ENCODE results near the gene COL16A1.

COL16A1 gene

DNA sequence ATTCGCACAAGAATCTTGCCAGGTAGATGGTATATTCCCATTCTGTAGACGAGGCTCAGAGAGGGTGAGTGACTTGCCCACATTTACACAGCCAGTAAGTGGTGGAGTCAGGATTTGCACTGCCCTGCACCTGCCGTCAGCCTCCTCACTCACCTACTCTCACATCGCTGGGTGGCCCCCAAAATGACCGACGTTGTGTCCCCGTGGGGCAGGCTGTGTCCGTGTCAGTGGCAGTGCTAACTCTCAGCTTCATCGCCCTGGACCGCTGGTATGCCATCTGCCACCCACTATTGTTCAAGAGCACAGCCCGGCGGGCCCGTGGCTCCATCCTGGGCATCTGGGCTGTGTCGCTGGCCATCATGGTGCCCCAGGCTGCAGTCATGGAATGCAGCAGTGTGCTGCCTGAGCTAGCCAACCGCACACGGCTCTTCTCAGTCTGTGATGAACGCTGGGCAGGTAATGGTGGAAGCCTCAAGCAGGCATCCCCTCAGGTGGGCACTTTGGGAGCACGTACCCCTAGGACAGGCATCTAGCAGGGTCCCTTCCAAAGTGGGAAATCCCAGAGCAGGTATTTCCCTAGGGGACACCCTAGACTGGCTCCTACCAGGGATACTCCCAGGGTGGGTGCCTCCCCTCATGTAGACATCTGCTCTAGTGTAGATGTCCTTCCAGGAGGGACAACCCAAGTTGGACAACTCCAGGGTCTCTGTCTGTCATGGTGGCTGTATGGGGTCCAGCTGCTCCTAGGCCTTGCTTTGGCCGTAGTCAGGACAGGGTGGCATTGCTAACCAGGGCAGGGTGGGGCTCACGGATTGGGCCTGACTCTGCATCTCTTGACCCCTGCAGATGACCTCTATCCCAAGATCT is 83.0 kb downstream of the COL16A1 start:
- Histone ChIP-seq H3K4me1 (ENCODE audit: insufficient read depth, insufficient read length) (peaks cover 18% of the 10 kb centered on the region), H3K9ac (ENCODE audit: insufficient read length, low read depth) (no peak overlapping the region), H3K27me3 (ENCODE audit: insufficient read depth, insufficient read length) (peaks cover 35% of the 10 kb centered on the region), H3K4me3 (ENCODE audit: insufficient read length, low read depth) (no peak overlapping the region), H3K9me3 (ENCODE audit: insufficient read depth, low read length) (no peaks in the 10 kb centered on the region), H3K36me3 (ENCODE audit: insufficient read depth, insufficient read length, low read length) (peaks cover 9% of the 10 kb centered on the region)
- TF ChIP-seq ZNF274 (IDR thresholded peaks at IDR 0.05; ENCODE audit: low read depth, low read length) (no peak), YY1 (IDR thresholded peaks at IDR 0.05; ENCODE audit: insufficient read depth, insufficient read length) (no peak), SUZ12 (IDR thresholded peaks at IDR 0.05; ENCODE audit: extremely low read depth, insufficient read depth, insufficient read length) (no peak)
- DNase-seq (ENCODE audit: low read depth, low spot score): no peak

DNA sequence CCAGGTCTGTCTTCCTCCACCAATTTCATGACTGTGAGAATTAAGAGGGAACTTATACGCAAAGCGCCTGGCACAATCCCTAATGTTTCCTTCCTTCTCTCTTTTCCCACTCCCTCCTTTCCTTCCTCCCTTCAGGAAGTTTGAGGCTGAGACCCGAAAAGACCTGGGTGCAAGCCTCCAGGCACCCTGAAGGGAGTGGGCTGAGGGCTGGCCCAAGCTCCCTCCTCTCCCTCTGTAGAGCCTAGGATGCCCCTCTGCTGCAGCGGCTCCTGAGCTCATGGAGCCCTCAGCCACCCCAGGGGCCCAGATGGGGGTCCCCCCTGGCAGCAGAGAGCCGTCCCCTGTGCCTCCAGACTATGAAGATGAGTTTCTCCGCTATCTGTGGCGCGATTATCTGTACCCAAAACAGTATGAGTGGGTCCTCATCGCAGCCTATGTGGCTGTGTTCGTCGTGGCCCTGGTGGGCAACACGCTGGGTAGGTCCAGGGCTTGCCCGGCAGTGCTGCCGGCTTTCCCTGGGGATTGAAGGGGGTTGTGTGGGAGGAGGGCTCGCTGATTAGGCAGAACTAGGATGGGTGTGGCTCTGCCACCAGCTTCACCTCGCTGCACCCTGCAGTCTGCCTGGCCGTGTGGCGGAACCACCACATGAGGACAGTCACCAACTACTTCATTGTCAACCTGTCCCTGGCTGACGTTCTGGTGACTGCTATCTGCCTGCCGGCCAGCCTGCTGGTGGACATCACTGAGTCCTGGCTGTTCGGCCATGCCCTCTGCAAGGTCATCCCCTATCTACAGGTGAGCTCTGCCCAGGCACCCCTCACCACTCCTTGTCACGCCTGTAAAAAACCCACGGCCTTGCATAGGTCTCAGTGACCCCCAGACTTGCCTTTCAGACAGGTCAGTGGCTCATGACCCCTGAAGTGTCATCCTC is 84.6 kb downstream of the COL16A1 start:
- Histone ChIP-seq H3K27me3 (ENCODE audit: insufficient read depth, insufficient read length) (peaks cover 43% of the 10 kb centered on the region), H3K4me1 (ENCODE audit: insufficient read depth, insufficient read length) (peaks cover 20% of the 10 kb centered on the region), H3K36me3 (ENCODE audit: insufficient read depth, insufficient read length, low read length) (no peaks in the 10 kb centered on the region), H3K9ac (ENCODE audit: insufficient read length, low read depth) (no peak overlapping the region), H3K4me3 (ENCODE audit: insufficient read length, low read depth) (no peak overlapping the region), H3K9me3 (ENCODE audit: insufficient read depth, low read length) (no peaks in the 10 kb centered on the region)
- TF ChIP-seq ZNF274 (IDR thresholded peaks at IDR 0.05; ENCODE audit: low read depth, low read length) (no peak), SUZ12 (IDR thresholded peaks at IDR 0.05; ENCODE audit: extremely low read depth, insufficient read depth, insufficient read length) (no peak), YY1 (IDR thresholded peaks at IDR 0.05; ENCODE audit: insufficient read depth, insufficient read length) (no peak)
- no peak for DNase-seq (ENCODE audit: low read depth, low spot score)

DNA sequence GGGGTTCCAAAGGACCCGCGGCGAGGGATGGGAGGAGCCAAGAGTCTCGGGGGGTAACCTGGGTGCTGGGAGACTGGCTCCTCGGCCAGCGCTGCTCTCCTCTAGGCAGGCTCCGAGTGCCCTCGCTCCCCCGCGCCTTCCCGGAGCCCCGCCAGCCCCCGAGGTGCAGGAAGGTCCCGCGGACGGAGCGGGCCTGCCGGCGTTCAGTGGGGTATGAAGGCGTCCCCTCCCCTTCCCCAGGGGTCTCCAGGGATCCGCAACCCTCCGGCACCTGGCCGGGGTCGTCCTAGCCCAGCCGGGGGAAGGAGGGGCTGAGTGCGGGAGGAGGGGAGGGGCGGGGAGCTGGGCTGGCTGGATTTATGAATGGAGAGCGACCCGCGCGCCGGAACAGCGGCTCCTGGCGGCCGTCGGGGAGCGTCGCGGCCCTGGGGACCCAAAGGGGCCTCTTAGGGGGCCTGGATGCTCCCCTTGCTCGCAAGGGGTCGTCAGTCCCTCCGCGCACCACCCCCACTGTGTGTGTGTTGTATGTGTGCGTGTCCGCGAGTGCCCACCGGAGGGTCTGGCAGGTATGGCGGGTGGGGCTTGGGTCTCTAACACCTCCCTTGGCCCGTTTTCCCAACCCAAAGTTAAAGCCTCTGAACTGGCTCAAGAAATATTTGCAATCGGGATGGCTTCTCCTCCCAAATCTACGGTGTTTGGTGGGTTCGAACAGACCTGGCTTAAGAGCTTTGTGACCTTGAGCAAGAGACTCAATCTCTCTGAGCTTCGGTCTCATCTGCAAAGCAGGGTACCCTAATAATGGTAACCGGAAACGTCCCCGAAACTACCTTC is 85.7 kb downstream of the COL16A1 start:
- peak; percentile 74 for DNase-seq (ENCODE audit: low read depth, low spot score)
- Histone ChIP-seq H3K27me3 (ENCODE audit: insufficient read depth, insufficient read length) (peaks cover 43% of the 10 kb centered on the region), H3K4me1 (ENCODE audit: insufficient read depth, insufficient read length) (peaks cover 27% of the 10 kb centered on the region), H3K4me3 (ENCODE audit: insufficient read length, low read depth) (peak overlapping the region; percentile 54), H3K9ac (ENCODE audit: insufficient read length, low read depth) (peak overlapping the region; percentile 80), H3K9me3 (ENCODE audit: insufficient read depth, low read length) (no peaks in the 10 kb centered on the region), H3K36me3 (ENCODE audit: insufficient read depth, insufficient read length, low read length) (no peaks in the 10 kb centered on the region)
- TF ChIP-seq ZNF274 (IDR thresholded peaks at IDR 0.05; ENCODE audit: low read depth, low read length) (no peak), YY1 (IDR thresholded peaks at IDR 0.05; ENCODE audit: insufficient read depth, insufficient read length) (no peak), SUZ12 (IDR thresholded peaks at IDR 0.05; ENCODE audit: extremely low read depth, insufficient read depth, insufficient read length) (no peak)

DNA sequence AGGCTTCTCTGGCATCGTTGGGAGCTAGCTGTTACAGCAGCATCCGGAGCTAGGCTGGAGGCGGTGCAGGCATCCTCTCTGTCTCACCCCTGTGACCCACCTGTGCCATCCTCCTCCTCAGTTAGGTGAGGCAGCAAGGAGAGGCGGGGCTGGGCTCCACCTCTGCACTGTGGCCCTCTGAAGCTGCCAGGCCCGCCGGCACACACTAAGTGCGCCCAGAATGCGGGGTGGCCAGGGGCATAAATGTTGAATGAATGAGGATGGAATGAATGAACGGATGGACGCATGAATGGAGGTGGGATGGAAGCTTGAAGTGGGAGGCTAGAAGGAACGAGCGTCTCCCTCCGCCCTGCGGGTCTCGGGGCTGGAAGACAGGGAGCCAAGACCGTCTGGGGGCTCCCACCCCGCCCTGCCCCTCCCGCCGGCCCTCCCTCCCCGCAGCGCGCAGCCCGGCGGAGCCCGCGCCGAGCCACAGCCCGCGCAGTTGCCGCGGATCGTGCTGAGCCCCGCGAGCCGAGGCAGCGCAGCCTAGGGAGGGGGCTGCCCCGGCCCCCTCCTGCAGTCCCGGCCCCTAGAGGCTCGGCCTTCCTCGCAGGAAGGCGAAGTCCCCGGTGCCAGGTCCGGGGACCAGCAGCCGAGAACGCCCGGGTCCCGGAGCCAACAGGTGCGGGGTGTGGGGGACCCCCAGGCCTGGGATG is 86.5 kb downstream of the COL16A1 start, which contains the start of gene HCRTR1:
TSS of gene HCRTR1 (plus strand) at position 472 of the 698 bp plus-strand sequence. CDS start 1,504 bp downstream, outside the sequence.
- H3K9ac ChIP-seq (ENCODE audit: insufficient read length, low read depth): peak within 1 kb of the TSS; percentile 80
- H3K4me1 ChIP-seq (ENCODE audit: insufficient read depth, insufficient read length): peaks cover 27% of the 10 kb centered on the region
- H3K9me3 ChIP-seq (ENCODE audit: insufficient read depth, low read length): no peaks in the 10 kb centered on the region
- H3K27me3 ChIP-seq (ENCODE audit: insufficient read depth, insufficient read length): peaks cover 43% of the 10 kb centered on the region
- TF ChIP-seq YY1 (IDR thresholded peaks at IDR 0.05; ENCODE audit: insufficient read depth, insufficient read length) (no peak), SUZ12 (IDR thresholded peaks at IDR 0.05; ENCODE audit: extremely low read depth, insufficient read depth, insufficient read length) (no peak), ZNF274 (IDR thresholded peaks at IDR 0.05; ENCODE audit: low read depth, low read length) (no peak)
- H3K36me3 ChIP-seq (ENCODE audit: insufficient read depth, insufficient read length, low read length): no peaks in the 10 kb centered on the region
- no peak for DNase-seq (ENCODE audit: low read depth, low spot score)
- H3K4me3 ChIP-seq (ENCODE audit: insufficient read length, low read depth): peak within 1 kb of the TSS; percentile 54

DNA sequence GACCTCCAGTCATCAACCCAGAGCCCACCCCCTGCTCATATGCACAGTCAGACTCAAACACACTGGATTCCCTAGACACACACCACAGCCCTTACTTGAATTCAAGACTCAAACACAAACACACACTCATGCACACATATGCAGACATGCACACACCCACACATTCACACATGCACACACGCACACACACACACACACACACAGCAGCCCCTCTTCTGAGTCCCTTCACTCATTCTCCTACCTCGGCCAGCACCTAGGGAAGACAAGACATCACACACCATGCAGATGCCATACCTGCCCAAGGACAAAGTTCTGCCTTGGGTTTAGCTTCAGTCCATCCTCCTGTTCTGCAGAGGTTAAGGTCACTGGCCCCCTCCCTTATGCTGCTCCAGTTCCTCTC is 87.9 kb downstream of the COL16A1 start:
- Histone ChIP-seq H3K9me3 (ENCODE audit: insufficient read depth, low read length) (no peaks in the 10 kb centered on the region), H3K27me3 (ENCODE audit: insufficient read depth, insufficient read length) (peaks cover 43% of the 10 kb centered on the region), H3K4me3 (ENCODE audit: insufficient read length, low read depth) (no peak overlapping the region), H3K4me1 (ENCODE audit: insufficient read depth, insufficient read length) (peaks cover 27% of the 10 kb centered on the region), H3K9ac (ENCODE audit: insufficient read length, low read depth) (no peak overlapping the region), H3K36me3 (ENCODE audit: insufficient read depth, insufficient read length, low read length) (no peaks in the 10 kb centered on the region)
- TF ChIP-seq YY1 (IDR thresholded peaks at IDR 0.05; ENCODE audit: insufficient read depth, insufficient read length) (no peak), SUZ12 (IDR thresholded peaks at IDR 0.05; ENCODE audit: extremely low read depth, insufficient read depth, insufficient read length) (no peak), ZNF274 (IDR thresholded peaks at IDR 0.05; ENCODE audit: low read depth, low read length) (no peak)
- DNase-seq (ENCODE audit: low read depth, low spot score): no peak

DNA sequence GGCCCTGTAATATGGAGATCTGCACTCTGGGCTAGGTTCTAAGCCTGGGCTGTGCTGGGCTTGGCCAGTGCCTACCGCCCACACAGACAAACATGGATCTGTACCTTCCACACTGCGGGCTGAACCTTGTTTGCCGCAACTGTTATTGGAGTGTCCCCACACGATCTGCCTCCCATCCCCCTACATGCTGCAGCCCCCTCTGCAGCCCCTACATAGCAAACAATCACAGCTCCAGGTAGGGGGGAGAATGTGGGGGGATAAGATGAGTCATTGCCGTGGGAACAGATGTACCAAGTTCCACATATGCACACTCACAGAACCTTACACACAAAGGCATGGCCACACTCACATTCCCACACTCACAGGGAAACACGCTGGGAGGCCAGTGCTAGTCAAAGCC is 88.4 kb downstream of the COL16A1 start:
- peaks cover 43% of the 10 kb centered on the region for H3K27me3 ChIP-seq (ENCODE audit: insufficient read depth, insufficient read length)
- no peak for DNase-seq (ENCODE audit: low read depth, low spot score)
- no peaks in the 10 kb centered on the region for H3K36me3 ChIP-seq (ENCODE audit: insufficient read depth, insufficient read length, low read length)
- TF ChIP-seq SUZ12 (IDR thresholded peaks at IDR 0.05; ENCODE audit: extremely low read depth, insufficient read depth, insufficient read length) (no peak), YY1 (IDR thresholded peaks at IDR 0.05; ENCODE audit: insufficient read depth, insufficient read length) (no peak), ZNF274 (IDR thresholded peaks at IDR 0.05; ENCODE audit: low read depth, low read length) (no peak)
- H3K4me3 ChIP-seq (ENCODE audit: insufficient read length, low read depth): no peak overlapping the region
- peaks cover 27% of the 10 kb centered on the region for H3K4me1 ChIP-seq (ENCODE audit: insufficient read depth, insufficient read length)
- no peaks in the 10 kb centered on the region for H3K9me3 ChIP-seq (ENCODE audit: insufficient read depth, low read length)
- no peak overlapping the region for H3K9ac ChIP-seq (ENCODE audit: insufficient read length, low read depth)
